ENCODE measurements around the gene KCND3. TPM values are rescaled to one million over a fixed set of nuclear protein-coding genes. Genes with fewer than 3 reads are reported as not detected.

The KCND3 gene
- total RNA-seq, 1 donor from 2014 or later, result 8.7 TPM

- no peak for DNase-seq (ENCODE audit: low spot score)
Observed at GRCh38 chr1:111959436-111959835, 30.0 kb downstream of the KCND3 start.

GRCh38 chr1:111958851-111959250 lies 30.6 kb downstream of the KCND3 start:
- DNase-seq (ENCODE audit: low spot score), result no peak

- DNase-seq (ENCODE audit: low spot score), result no peak
Observed at GRCh38 chr1:111958075-111958474, 31.4 kb downstream of the KCND3 start.

DNA sequence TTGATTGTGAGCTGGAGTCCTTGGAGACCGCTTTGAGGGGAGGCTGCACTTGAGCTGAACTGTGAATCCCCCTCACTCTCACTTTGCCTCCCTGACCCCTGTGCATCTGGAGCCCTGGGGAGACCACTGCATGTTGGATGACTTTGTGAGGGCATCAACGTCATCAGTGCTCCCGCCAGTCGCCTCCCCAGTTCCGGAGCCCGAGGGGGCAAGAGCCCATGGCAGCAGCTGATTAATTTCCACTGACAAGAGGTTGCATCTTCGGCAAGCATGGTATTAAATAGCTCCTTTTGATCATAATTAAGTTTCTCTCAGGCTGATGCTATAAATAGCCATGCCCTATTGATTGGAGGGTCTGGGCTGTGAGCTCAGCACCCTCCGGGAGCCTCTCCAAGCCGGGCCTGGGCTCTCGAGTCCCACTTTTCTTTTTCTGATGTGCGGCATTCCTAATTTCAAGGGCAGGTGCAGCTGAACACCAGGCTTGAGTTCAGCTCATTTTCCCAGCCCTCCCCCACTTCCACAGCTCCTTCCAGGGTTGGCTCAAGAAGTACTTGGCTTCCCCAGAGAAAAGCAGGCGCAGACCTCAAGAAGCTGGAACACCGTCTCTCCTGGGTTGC lies 33.2 kb downstream of the KCND3 start:
- DNase-seq (ENCODE audit: low spot score), result no peak

DNA sequence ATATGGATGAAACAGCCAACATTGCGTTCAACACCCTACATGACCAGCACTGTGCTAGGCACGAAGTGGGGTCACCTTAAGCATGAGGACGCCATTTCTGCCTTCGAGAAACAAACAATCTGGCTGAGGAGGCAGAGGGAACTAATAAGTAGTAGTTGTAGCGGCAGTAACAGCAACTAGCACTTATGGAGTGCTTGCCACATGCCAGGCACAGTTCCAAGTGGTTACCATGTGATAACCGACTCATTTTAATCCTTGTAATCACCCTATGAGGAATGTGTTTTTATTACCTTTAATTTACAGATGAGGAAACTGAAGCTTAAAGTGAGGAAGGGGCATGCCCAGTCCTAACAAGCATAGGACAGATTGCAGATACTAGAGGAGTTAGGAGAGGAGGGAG lies 33.7 kb downstream of the KCND3 start:
- no peak for DNase-seq (ENCODE audit: low spot score)

GRCh38 chr1:111953797-111954196 lies 35.7 kb downstream of the KCND3 start:
- DNase-seq (ENCODE audit: low spot score), result no peak

- no peak for DNase-seq (ENCODE audit: low spot score)
Observed at GRCh38 chr1:111952125-111952657, 37.3 kb downstream of the KCND3 start.

DNA sequence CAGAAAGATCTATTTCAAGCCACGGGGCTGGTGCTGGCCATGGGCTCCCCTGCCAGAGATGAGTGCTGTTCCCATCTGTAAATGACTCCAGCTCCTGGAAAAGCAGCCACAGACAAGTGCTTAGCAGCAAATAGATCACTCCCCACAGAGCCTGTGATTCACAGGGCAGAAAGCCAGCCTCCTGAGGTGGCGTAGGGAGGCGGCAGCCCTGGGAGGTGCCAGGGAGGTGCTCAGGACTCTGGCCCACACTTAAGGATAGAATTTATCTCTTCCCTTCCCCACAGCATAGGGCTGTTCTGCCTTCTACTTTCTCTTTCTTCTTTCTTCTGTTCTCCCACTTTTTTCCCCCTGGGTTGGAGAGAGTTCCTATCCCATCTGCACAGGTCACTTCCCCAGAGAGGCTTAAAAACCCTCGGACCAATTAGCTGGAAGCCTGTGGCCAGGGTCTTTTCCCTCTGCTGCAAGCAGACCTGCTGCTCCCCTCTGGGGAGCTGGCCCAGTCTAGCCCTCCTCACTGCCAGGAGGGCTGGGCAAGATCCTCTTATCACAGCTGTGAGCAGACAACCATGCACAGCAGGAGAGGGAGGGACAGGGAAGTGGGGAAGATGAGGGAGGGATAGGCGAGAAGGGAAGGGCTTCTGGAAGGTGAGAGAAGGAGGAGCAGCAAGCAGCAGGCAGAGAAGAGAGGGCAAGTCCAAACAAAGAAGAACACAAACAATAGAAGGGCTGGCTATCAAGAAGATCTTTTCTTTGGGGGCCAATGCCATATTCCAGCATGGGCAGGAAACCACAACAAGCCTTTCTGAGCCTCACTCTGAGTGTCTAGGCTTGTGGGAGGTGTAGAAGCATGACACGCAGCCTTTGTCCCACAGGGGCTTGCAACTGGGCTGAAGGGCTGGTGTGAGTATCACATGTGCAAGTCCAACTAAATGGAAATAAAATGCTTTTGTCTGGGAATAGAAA lies 41.0 kb downstream of the KCND3 start:
- peak; percentile 37 for DNase-seq (ENCODE audit: low spot score)

DNA sequence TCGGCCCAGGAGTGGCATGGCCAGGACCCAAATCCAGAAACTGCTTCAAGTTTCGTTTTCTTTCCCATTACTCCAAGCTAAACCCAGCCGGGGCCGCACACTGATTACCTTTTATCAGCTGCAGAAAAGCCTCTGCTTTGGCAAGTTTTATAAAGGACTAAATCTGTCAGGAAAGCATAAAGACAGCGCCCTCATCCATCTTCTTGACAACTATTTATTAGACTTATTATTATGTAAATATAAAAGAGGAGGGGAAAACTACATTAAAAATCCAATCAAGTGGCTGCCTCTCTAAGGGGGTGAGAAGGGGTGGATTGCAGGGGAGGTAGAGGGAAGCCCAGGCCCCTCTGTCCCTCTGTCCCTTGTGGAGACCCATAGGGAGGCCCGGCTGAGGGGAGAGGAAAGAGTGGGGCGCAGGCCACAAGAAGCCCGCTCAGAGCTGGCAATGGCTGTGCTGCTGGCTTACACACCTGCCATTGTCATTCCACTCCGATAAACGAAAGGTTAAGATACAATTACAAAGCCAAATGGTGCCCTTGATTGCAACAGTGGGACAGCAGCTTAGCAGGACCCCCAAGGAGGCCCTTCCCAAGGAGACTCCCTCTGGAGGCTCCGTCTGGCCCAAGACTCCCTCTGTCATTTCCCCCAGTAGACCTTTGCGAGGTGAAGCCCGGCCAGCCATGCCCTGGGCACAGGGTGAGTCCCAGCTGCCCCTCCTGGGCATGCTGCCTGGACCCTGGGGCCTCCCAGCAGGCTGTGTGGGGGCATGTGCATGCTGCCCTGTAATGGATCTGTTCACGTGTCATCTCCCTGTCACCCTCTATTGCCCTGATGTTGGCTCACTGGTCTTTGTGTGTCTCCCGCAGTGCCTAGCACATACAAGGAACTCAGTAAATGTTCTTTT lies 45.4 kb downstream of the KCND3 start:
- no peak for DNase-seq (ENCODE audit: low spot score)

DNA sequence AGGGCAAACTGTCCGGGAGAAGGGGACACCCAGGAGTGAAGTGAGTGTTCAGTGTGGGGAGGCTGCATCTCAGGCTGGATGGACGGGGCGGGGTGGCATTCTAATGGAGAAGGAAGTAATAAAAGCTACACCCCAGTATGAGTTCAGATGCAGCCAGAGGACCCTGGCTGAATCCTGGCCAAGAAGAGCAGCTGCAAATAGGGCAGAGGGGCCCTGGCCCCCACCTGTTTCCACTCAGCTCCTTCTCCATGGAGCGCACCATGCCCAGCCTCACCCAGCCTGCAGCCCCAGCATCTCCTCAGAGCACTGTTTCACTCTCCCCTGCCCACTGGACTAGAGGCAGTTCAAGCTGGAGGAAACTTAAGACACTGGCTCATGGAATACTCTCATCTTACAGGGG lies 46.4 kb downstream of the KCND3 start:
- DNase-seq (ENCODE audit: low spot score), result no peak

DNA sequence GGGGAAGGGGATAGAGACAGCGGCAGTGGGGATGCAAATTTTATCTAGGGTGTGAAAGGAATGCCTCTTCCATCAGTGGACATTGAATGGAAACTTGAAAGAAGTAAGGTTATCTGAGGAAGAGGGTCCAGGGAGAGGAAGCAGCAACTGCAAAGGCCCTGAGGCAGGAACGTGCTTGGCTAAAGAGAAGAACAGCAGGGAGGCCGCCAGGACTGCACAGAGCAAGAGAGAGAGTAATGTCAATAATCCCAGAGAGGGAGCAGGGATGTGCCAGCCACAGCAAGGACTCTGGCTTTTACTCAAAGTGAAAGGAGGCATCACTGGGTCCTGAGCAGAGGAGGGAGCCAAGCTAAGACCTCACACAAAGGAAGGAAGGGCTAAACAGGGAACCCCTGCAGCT lies 50.9 kb downstream of the KCND3 start:
- no peak for DNase-seq (ENCODE audit: low spot score)

GRCh38 chr1:111938123-111938522 lies 51.3 kb downstream of the KCND3 start:
- DNase-seq (ENCODE audit: low spot score), result no peak

GRCh38 chr1:111937147-111937725 lies 52.2 kb downstream of the KCND3 start:
- DNase-seq (ENCODE audit: low spot score), result no peak

- DNase-seq (ENCODE audit: low spot score), result no peak
Observed at GRCh38 chr1:111934106-111934852, 55.2 kb downstream of the KCND3 start.

GRCh38 chr1:111930356-111930755 lies 59.1 kb downstream of the KCND3 start:
- no peak for DNase-seq (ENCODE audit: low spot score)

GRCh38 chr1:111928531-111928930 lies 60.9 kb downstream of the KCND3 start:
- DNase-seq (ENCODE audit: low spot score), result no peak

DNA sequence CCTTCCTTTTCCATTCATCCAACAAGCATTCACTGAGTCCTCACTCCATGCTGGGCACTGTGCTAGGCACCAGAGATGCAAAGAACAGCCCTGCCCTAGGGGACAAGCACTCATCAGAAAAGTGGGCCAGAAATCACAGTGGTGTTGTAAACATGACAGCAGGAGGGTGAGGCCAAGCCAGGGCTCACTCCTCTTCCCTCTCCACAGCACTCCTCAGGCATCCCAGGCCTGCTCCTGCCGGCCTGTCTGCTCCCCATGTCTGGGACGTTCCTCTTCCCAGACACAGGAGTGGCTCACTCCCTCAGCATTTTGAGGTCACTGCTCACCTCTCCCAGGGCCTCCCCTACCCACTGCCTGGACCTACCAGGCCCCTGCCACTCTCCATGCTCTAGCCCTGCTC lies 61.8 kb downstream of the KCND3 start:
- no peak for DNase-seq (ENCODE audit: low spot score)

DNA sequence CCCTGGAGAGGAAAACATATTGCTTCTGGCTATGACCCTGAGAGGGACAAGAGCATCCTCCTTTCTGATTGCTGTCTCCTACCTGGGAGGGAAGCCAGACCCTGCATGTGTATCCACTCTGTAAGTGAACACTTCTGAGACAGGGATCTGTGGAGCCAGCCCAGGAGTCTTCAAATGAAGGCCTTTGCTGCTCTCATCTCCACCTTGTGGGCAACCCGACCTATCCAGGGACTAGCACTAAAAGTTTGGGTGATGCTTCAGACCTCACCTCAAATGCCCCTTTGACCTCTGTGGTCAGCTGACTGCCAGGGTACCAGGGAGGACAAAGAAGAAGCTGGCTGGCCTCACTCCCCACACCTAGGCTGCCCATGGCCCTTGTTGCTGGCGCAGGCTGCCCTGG lies 64.7 kb downstream of the KCND3 start:
- DNase-seq (ENCODE audit: low spot score), result no peak

- no peak for DNase-seq (ENCODE audit: low spot score)
Observed at GRCh38 chr1:111923766-111924165, 65.7 kb downstream of the KCND3 start.

DNA sequence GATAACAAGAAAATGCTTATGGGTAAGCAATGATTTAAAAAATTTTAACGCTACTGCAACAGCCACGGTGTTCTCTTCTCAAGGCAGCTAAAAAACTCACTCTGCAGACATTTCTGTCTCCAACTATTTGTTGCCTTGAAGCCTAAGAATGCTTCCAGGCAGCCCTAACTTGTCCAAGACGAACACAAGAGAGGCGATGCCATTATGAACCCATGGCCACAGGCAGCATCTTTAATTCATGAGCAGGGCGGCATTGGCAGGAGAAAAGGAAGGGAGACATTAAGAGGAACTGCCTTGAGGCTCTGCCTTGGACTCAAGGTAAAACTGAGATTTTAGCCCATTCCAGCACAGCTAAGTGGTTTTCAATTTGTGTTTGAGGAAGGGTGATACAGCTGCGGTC lies 67.5 kb downstream of the KCND3 start:
- no peak for DNase-seq (ENCODE audit: low spot score)
